ENCODE measurements around the gene COG8.

The COG8 gene

DNA sequence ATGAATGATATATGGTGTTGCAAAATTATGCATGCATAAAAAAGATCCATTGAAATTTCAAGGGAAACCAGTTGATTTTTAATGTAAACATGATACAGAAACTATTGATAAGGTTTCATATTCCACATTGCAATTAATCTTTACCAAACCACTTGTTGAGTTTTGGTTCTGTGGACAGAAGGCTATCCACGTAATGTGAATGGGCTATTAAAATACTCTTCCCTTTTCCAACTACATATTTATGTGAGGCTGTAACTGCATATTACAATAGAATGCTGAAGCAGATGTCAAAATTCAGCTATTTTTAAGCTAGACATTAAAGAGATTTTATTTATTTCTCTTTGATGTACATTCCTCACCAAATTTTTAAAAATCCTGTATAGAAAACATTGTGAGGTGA lies 62.0 kb downstream of the COG8 start:
- DNase-seq = no peak

Data from NCI-H1436 treated with DMSO at 0.1 percent for 48 hours (cell line).